GM18868 (cell line): ENCODE results near the gene OIT3.

Source experiments
- ATAC-seq: cut with Tn5 transposase; IDR thresholded peaks from one replicate; pipeline ENCODE4 v1.9.1; 2021; ENCODE audit warnings: mild to moderate bottlenecking, moderate library complexity; ENCODE audit not compliant: unreplicated experiment

Gene OIT3

DNA sequence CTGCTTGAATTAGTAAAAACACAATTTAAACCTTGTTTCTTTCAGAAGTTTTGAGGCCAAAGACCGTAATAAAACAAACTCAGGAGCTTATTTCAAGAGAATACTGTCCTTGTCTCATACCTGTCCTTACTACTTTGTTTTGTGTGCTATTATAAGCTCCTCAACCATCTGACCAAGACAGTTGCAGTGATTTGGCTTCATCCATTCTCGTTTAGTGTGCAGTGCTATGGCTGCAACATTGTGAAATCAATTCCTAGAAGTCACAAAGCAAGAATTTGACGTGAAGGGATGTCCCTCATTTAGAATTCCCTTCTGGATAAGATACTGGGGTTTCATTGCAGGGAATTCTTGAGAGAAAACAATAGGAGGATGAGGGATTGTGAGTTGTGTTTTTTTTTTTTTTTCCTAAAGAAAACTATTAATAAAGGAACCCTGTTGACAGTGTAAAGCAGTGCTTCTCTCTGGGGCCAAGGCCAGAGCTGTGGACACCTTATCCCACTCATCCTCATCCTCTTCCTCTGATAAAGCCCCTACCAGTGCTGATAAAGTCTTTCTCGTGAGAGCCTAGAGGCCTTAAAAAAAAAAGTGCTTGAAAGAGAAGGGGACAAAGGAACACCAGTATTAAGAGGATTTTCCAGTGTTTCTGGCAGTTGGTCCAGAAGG lies at the start of gene OIT3:
TSS of gene OIT3 (plus strand) at position 604 of the 663 bp plus-strand sequence. CDS start 60 bp downstream, outside the sequence.
- no peak for ATAC-seq

DNA sequence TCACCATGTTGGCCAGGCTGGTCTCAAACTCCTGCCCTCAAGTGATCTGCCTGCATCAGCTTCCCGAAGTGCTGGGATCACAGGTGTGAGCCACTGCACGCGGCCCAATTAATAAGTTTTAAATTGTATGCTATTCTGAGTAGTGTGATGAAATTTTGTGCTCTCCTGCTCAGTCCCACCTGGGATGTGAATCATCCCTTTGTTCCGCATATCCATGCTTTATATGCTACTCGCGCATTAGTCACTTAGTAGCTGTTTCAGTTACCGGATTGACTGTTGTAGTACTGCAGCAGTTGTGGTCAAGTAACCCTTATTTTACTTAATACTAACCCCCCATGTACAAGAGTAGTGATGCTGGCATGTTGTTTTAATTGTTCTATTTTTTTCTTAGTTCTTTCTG lies 47.3 kb upstream of the OIT3 start:
- ATAC-seq, result no peak

DNA sequence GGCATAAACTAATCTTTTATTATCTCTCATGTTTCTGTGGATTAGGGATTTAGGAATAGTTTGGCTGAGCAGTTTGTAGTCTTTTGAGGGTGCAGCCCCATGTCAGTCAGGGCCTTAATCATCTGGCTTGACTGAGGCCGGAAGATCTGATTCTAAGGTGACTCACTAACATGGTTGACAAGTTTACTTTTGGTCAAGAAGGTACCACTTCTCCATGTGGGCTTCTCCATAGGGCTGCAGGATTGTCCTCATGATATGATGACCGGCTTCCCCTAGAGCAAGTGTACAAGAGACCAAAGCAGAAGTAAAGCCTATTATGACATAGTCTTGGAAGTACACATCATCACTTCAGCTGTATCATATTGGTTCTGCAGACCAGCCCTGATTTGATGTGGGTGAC lies 45.9 kb upstream of the OIT3 start:
- no peak for ATAC-seq

DNA sequence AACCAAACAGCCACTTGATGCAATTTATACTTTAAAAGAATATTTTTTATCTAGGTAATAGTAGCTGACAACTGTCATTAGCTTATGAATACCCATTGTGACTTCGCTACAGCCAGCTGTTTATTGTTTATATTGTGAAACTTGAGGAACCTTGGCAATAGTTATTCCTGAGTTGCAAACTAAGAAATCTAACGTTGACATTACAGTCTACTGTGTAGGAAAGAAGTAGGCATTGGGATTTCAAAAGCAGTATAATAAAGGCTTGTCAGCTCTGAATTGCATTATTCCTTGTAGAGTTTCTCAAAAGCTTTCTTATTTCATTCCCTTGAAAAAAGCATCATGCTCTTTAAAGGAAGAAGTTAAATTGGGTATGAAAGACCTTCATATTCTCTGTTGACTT lies 42.7 kb upstream of the OIT3 start:
- no peak for ATAC-seq

DNA sequence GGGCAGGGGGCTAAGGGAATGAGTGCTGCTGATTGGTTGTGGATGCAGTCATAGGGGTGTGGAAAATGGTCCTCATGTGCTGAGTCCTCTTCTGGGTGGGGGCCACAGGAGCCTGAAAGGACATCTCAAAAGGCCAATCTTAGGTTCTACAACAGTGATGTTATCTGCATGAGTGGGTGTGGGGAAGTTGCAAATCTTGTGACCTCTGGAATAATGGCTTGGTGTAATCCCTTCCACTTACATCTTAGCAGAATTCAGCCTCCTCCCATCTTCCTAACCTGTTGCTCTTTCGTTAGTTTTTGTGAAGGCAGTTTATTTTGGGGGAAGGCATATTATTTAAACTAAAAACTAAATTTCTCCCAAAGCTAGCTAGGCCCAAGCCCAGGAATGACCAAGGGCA lies 42.0 kb upstream of the OIT3 start:
- no peak for ATAC-seq

DNA sequence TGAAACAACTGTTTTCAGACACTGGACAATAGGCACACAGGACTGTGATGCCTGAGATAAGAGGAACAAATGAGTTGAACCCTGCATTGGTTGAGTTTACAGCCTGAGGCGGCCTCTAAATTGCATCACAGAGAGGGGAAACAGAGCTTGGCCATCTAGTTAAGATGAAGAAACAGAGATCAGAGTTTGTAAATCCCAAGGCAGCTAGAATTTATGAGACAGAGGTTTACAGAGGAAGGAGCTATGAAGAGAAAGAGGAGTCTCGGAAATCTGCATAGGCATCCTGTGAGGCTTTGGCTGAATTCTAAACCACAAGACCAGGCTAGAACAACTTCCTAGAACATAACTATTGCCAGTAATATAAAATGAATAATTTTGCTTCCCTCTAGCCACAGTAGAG lies 41.0 kb upstream of the OIT3 start:
- ATAC-seq, result no peak

DNA sequence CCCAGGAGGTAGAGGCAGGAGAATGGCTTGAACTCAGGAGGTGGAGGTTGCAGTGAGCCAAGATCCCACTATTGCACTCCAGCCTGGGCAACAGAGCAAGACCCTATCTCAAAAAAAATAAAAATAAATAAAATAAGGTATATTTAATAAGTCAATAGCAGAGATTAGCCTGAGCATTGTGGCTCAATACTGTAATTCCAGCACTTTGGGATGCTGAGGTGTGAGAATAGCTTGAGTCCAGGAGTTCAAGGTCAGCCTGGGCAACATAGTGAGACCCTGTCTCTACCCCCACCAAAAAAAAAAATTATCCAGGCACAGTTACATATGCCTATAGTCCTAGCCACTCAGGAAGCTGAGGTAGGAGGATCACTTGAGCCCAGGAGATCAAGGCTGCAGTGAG lies 38.4 kb upstream of the OIT3 start:
- no peak for ATAC-seq

DNA sequence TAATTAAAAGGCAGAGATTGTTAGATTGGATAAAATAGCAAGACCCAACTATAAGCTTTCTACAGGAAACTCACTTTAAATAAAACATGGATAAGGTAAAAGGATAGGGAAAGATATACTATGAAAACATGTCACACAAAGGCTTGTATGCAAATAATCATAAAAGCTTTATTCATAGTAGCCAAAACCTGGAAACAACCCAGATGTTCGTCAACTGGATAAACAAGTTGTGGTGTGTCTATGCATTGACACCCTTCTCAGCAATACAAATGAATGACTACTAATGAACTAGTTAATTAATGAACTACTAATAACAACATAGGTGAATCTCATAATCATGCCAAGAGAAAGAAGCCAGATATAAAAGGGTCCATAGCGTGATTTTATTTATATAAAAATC lies 37.7 kb upstream of the OIT3 start:
- ATAC-seq, result no peak

DNA sequence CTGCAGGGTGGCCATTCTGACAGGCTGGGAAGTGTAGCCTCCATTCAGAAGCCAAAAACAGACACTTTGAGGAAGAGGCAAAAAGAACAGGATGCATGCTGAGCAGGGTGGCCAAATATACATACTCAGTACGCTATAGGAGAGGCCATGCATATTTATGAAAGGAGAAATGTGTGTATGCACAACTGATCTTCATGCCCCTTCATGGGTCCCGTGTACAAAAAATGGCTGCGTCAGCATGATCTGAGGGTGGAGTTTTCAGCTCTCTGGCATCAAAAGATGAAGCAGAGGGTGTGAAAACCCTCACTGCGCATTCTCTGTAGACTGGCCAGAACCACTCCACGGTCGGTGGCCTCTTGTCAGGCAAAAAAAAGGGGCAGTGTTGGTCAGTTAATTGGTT lies 35.5 kb upstream of the OIT3 start:
- ATAC-seq, result no peak

DNA sequence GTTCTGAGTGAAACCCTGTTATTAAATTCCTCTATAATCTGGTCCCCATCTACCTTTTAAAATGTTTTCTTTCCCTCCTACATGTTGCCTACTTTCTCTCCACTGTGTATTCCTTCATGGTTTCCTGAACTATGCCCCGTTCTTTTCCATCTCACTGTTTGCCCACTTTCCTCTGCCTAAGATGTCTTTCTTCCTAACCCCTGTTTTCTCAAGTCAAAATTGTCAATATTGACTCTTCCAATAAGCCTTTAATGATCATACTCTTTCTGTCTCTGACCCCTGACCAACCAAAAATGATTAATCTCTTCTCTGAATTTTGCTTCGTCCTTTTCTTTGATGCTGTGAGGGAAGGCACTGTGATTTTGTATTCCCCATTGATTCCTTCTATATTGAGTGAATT lies 30.6 kb upstream of the OIT3 start:
- no peak for ATAC-seq

DNA sequence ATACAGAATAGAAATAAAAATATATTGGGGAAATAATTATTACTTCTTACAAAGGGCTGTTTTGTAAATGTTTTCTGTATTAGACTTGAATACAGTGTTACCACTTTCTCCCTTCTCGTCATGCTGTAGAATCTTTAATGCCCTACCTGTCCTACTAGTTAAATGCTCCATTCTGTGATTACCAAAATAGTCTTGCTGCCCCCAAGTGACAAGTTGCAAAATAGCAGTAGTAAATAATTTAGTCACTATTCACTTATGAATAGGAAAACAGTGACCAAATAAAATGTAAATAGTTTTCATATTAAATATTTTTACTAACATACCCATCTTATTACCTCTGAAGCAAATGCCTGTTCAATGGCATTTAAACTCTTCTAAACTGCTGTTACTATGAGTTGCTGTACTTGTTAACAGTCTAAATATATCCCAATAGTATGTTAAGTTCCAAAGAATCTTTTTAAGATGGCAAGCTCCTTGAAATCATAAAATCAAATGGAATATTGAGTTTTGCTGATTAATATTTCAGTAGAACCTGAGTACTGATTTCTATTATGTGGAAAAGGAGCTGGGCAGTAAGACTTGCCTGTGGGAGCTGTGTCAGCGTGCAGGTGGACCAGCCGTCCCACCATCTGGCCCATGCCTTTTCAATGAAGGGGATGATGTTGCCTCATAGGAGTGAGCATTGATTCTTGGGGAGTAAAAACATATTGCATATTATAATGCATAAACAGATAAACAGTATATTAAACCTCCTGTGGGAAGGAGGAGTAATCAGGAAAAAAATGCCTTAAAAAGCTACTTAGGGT lies 18.1 kb upstream of the OIT3 start:
- no peak for ATAC-seq

DNA sequence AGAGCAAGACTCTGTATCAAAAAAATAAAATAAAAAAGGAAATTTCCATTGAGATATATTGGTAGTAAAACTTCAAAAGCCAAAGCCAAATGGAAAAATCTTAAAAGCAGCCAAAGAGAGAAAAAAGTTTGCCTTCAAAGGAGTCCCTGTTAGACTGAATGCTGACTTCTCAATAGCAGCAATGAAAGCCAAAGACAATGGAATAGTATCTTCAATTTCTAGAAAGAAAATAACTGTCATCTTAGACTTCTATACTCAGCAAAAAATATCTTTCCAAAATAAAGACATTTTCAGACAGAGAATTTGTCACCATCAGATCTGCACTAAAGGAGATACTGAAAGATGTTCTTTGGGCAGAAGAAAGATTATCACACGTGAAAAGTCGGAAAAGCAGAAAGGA lies 14.3 kb upstream of the OIT3 start:
- ATAC-seq, result no peak

DNA sequence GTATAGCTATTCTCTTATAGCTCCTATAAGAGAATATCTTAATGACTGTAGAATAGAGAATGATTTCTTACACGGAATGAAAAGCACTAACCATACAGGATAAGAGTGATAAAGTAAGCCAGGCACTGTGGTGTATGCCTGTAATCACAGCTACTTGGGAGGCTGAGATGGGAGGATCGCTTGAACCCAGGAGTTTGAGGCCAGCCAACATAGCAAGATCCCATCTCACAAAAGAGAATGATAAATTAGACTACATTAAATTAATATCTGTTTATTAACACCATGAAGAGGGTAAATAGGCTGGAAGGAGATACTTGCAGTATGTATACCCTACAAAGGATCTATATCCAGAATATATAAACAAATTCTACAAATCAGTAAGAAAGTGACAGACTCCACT lies 12.2 kb upstream of the OIT3 start:
- ATAC-seq, result no peak

DNA sequence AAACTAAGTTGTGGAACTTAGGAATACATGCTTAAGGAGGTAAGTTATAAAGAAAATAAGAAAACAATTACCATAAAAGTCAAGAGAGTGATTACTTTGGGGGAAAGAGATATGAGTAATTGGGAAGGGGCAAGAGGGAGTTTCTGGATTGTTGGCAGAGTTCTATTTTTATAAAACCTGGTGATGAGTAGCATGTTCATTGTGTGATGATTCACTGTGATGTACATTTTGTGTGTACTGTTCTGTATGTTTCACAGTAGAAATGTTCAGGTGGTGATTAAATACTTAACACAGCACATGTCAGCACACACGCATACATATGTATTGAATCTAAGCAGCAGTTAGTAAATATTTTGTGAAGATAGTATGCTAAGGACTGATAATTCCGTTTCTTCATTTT lies 9.7 kb upstream of the OIT3 start:
- no peak for ATAC-seq

DNA sequence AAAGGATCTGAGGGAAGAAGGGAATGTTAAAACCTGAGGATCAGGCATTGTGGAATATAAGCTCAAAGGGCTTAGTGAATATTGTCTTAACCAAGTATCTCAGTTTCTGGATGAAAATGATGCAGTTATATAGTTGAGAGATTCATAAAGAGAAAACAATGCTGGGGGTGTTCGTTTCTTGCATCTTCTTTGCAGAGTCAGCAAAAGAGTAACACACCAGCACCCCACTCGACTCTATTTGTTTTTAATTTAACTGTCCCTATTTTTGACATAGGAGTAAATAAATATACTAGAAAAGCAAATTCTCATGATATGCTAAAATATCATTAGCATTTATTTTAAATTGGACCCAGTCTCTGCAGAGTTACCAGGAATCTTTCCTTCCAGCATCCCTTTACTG lies 7.6 kb upstream of the OIT3 start:
- no peak for ATAC-seq

DNA sequence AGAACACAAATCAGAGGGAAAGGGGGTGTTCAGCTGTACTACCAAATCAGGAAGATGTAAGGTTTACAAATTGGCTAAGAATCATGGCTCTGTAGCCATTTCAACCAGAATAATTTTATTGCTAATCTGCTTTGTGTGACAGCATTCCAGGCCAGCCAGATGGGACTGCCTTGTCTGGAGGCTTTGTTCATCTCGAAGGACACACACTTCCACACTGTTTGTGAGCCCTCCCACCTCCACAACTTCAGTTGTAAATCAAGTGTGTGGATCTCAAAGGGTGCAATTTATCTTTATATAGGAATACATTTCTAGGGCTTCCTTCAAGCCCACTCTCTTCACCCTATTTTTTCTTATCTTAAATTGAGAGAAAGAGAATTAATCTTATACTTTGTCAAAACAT lies 6.9 kb upstream of the OIT3 start:
- ATAC-seq, result no peak

DNA sequence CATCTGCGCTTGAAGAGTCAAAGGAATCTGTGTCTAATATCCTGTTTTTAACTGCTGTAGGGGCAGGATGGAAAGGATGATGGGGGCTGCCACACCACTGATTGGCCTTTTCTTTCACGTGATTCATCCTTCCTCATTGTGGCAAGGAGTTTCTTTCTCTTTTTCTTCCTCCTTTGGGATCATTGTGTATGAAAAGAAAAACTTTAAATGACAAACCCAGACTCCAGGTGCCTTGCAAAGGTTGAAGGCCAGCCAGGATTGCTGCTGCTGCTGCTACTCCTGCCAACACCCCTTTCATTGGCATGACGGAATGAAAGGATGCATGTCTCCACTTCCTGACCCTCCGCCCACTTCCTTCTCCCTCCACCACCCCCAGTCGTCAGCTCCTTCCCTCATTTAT lies 6.5 kb upstream of the OIT3 start:
- no peak for ATAC-seq

DNA sequence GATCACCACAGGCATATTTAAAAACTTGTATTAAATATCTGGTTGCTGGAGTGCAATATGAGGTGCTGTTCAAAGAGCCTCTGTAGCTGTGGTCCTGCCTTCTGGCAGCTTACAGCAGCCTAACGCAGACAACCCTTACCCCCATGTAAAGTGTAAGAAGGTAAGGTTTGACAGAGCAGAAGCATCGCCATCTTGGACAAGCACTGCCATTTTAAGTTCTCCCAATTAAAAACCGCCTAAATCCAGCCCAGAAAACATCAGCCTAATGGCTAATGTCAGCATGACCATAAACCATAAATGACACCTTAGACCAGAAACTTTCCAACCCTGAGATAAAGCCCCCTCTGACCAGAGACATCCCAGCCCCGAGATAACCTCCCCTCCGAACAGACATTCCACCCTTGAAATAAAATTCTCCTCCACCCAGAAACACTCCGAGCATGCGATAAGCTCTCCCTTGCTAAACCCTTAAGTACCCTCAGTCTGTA lies 5.3 kb upstream of the OIT3 start:
- ATAC-seq, result no peak

DNA sequence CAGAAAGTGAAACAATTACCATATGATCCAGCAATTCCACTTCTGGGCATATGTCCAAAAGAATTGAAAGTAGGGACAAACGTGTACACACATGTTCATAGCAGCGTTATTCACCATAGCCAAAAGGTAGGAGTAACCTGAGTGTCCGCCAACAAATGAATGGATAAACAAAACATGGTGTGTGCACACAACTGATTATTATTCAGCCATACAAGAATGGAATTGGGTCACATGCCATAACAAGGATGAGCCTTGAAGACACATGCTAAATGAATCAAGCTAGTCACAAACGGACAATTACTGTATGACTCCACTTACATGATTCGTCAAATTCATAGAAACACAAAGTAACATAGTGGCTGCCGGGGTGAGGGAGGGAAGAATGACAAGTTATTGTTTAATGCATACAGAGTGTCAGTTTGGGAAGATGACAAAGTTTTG lies 4.1 kb upstream of the OIT3 start:
- ATAC-seq, result no peak

DNA sequence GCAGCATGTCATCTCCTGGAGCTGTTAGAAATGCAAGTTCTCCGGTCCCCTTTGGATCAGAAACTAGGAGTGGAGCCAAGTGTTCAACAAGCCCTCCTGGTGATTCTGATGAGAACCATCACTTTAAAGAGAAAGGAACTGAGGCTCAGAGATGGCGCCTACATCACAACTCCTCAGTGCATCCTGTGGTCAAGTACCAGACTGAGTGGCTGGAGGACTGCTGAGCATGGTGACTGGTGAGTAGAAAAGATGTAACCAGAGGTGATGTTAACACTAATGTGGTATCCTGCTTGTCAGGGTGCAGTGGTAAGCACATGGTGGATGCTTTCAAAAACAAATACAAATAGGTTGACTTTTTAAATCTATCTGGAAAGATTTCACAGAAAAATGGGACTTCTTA lies 3.5 kb upstream of the OIT3 start:
- ATAC-seq, result no peak

DNA sequence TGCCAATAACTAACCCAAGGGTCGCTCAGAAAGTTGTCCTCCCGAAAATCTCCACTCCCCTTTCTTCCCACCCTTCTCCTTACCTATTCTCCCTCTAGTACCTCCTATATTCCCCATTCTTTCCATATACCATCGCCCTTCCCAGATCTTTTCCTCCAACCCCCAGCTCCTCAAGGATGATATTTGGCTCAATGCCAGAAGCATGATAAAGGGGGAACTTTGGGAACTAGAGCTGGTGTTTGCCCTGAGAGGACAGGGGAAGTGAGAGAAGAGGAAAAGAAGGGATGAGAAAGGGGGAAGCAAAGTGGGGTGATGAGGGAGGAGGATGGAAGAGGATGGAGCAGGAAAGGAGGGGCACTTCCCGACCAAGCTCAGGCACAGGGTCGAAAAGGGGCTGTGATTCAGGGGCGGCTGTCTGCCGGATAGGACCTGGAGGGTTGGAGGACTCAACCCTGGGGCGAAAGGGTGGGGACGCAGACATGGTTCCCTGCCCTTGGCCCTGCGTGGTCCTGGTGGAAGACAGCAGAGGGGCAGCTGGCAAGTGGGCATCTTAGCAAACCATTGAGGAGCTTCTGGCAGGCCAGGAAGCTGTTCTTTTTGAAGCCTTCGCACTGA lies 1.8 kb downstream of the OIT3 start:
- ATAC-seq, result no peak

DNA sequence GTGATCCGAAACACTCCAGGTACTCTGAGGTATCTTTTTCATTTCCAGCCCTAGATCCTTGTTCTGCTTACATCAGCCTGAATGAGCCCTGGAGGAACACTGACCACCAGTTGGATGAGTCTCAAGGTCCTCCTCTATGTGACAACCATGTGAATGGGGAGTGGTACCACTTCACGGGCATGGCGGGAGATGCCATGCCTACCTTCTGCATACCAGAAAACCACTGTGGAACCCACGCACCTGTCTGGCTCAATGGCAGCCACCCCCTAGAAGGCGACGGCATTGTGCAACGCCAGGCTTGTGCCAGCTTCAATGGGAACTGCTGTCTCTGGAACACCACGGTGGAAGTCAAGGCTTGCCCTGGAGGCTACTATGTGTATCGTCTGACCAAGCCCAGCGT lies 5.1 kb downstream of the OIT3 start:
- no peak for ATAC-seq
